NCI-H2196 treated with DMSO at 0.1 percent for 48 hours (cell line): ENCODE measurements around the gene HSPB1.
"Not testable (repeated sequence)": the region's sequence is repeated elsewhere in the genome, so short reads cannot be mapped to it uniquely, and the experiment has no call there.

Experiments
- DNase-seq: peaks from one replicate; lab custom pipeline; 2025; ENCODE audit not compliant: unreplicated experiment; lab: John Stamatoyannopoulos, UW

Gene HSPB1

GRCh38 chr7:76329479-76329878, 27.0 kb downstream of the HSPB1 start:
- DNase-seq = no peak

DNA sequence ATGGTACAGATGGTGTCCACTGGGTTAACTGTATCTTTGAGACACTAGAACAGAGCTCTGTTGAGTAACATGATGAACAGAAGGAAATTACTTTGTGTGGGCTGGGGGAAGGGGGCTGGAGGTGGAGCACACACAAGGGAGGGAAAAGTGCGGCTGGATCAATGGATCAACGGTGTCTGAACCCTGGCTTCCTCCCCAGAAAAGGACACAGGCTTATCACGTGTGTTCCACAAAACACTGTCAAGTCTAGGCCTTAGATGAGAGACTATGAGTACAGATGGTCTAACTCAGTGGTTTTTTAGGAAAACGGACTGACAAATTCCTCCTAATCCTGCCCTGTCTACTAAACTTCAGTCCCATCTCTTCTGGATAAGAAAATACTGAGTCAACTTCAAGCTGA, 27.8 kb downstream of the HSPB1 start:
- DNase-seq = no peak

DNA sequence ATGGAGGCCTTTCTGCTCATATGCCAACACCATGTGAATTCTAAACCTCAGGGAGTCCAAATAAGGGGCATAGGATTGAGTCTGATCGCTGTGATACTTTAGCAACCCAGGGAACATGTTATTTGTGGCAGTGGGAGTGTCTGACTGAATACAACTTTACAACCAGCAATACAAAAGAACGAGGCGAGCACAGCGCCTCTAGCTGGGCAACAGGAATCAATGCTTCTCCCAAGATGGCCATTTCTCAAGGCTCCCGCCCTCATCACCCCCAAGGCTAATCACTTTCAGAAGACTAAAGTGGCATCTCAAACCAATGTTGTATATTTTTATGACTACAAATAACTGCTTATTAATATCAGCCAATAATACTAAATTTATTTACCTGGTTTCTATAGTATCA, 28.2 kb downstream of the HSPB1 start:
- no peak for DNase-seq

DNA sequence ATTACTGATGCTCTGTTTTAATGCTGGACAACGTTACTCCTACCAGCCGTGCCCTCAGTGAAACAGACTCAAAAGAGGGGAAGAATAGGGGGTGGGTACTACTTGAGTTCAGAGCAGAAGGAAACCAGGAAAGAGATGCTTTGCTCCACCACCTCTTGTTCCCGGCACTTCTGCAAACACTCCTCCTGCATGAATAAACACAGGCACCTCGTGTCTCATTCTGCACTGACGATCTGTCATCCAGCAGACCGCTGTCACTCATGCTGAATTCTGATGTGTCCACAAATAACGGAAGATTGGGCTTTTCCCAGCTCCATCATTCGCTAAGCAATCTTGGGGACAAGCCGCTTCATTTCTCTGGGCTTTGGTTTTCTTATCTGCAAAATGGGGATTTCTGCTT, 29.6 kb downstream of the HSPB1 start:
- no peak for DNase-seq

- DNase-seq = no peak
Observed at GRCh38 chr7:76333511-76334101, 31.1 kb downstream of the HSPB1 start.

DNA sequence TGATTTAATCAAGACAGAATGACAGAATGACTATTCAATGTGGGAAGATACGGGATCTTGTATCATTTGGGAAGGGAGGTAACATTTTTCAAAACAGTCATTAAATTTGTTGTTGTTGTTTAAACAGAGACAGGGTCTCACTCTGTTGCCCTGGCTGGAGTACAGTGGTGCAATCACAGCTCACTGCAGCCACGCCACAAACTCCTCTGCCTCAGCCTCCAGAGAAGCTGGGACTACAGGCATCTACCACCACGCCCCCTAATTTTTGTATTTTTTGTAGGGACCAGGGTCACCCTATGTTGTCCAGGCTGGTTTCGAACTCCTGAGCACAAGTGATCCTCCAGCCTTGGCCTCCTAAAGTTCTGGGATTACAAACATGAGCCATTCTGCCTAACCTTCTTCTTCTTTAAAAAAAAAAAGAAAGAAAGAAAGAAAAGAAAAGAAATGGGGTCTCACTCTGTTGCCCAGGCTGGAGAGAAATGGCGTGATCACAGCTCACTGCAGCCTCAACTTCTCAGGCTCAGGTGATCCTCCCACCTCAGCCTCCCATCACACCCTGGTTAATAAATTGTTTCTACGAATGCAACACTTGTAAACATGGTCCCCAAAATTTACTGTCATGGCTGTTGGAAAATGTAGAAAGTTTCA, 32.0 kb downstream of the HSPB1 start:
- no peak for DNase-seq

- DNase-seq = not testable (repeated sequence)
Observed at GRCh38 chr7:76335417-76335816, 32.9 kb downstream of the HSPB1 start.

GRCh38 chr7:76336094-76336493, 33.6 kb downstream of the HSPB1 start:
- DNase-seq = no peak

- no peak for DNase-seq
Observed at GRCh38 chr7:76337147-76337546, 34.7 kb downstream of the HSPB1 start.

DNA sequence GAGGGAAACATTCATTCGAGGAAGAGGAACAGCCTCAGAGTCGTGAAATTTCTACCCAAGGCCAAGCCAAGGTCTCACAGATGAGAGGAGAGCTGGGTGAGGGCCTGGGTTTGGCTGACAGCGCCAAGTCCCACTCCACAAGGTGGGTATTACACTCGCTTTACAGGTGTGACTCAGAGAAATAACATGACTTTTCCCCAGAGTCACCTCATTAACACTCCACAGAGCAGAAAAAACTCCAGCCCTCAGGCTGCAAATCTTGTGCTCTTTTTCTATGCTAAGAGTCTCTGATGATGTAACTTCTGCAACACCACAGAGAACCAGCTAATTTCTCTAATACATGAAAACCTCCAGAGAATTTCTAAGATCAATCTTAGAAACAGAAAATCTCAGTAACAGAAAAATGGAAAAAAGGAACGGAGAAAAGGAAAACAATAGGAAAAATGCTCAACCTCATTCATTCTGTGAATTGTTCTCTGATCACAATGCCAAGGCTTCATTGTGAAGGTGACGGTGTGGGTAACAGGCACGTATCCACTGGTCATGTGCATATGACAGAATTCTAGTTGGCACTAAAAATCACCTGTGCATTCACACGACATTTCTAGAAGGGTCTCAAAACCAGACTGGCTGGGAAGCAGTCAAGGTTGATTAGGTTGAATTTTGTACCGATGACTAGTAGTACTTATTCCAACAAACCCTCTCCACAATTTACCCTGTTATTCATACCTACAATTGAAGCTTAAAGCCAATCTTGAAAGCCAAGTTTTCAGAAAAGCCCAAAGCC, 36.0 kb downstream of the HSPB1 start:
- DNase-seq = no peak

- no peak for DNase-seq
Observed at GRCh38 chr7:76340617-76341131, 38.2 kb downstream of the HSPB1 start.

DNA sequence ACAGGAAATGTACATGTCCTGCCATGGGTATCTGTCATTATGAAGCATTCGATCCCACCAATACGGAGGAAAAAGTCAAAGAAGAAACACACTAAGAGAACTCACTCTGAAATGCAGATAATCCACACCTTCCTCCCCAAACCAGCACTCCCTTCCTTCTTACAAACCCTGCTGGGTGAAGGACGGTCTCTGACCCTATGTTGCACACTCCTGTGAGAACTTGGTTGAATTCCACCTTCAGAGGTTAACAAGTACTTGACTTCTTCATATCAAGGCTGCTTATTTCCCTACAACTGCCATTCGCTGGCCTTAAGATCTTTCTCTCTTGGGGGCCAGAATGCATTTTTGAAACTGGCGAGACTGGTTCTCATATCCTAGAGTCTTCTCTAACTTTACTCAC, 39.7 kb downstream of the HSPB1 start:
- no peak for DNase-seq

DNA sequence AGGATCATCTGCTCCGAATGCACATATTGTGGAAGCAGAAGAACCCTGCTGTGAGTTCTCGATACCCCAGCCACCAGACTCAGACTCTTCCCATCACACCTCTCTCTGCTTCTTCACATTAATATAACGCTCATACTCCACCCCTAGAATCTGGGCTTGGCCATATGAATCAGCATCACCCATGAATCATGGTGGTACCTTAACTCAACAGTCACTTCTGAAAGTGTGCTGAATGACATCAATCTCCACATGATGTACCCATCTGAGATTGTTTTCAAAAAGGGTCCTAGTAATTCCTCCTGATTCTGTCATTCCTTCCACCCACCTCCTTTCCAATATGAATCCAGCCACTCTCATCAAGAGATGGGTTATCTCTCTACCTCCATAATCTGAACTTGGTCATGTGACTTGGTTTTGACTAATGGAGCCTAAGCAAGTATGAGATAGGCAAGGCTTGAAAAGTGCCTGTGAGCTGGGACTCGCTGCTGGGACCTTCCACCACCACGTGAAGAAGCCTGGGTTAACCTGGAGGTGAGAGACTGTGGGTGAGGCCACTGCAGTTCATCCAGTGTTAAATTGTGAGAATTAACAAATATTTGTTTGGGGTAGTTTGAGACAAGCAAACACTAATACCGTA, 40.9 kb downstream of the HSPB1 start:
- no peak for DNase-seq

DNA sequence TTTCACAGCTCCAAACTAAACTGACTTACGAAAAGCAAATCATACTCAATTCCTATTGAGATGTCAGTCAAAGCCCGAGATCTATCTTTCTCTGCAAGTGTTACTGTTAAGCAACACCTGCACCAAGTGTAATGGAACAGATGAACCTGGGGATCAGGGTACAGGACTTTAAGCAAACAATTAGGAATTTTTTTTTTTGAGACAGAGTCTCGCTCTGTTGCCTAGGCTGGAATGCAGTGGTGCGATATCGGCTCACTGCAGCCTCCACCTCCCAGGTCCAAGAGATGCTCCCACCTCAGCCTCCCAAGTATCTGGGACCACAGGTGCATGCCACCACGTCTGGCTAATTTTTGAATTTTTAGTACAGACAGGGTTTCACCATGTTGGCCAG, 41.5 kb downstream of the HSPB1 start:
- no peak for DNase-seq

DNA sequence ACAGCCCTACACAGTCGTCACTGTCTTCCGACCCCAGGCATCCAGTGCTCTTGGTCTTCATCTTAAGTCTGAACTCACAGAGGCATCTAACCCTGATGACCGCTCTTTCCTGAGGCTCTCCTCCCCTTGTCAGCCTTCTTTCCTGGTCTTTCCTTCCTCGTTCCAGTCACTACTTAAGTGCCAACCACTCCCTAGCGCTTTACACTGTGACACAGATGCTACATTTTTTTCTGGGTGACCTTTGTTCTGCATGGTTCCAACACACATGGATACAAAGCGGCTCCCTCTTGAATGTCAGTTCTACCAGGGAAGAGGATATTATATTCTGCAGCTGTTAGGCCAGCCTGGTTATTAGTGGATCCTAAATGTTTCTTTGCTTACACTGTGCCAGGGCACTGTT, 43.6 kb downstream of the HSPB1 start:
- no peak for DNase-seq

DNA sequence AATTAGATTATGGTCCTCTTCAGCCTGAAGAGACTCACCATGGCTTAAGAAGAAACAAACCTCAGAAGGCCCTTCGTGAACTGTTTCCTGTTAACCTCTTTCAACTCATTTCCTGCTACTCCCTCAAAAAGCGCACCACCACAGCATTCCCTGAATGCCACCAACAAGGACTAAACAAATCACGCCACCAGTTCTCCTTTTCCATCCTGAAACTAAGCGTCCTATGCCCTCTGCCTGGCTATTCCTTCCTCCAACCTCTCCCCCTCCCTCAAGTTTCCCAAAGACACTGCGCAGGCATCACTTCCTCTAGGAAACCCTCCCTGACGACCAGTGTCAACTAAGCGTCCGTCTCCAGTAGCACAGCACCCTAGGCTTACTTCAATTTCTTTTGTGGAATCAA, 44.3 kb downstream of the HSPB1 start:
- DNase-seq = no peak

DNA sequence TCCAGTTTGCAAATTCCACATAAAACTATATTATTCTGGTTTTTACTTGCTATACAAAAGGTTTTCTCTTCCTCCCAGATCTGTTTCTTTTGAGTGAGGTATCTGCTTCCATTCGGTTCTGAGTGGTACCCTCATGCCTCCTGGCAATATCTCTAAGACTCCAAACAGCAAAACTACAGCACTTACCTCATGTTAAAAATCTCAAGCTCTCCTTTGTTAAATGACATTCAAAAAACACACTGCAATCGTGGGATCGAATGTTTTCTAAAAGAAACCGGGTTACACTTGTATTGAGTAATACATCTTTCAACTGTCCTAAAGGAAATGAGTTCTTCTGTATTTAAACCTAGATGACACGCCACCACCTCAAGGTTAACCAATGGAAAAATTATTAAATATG, 45.2 kb downstream of the HSPB1 start:
- DNase-seq = no peak

GRCh38 chr7:76349313-76349885, 46.9 kb downstream of the HSPB1 start:
- no peak for DNase-seq

- DNase-seq = no peak
Observed at GRCh38 chr7:76351372-76351771, 48.9 kb downstream of the HSPB1 start.

GRCh38 chr7:76352193-76352592, 49.7 kb downstream of the HSPB1 start:
- DNase-seq = no peak

GRCh38 chr7:76353744-76354143, 51.3 kb downstream of the HSPB1 start:
- no peak for DNase-seq
